ENCODE measurements around the gene PCDHGB4.
A peak's percentile ranks its signal among the peaks of the same experiment; 100 is the strongest.
"Not testable (repeated sequence)": the region's sequence is repeated elsewhere in the genome, so short reads cannot be mapped to it uniquely, and the experiment has no call there.

The PCDHGB4 gene

DNA sequence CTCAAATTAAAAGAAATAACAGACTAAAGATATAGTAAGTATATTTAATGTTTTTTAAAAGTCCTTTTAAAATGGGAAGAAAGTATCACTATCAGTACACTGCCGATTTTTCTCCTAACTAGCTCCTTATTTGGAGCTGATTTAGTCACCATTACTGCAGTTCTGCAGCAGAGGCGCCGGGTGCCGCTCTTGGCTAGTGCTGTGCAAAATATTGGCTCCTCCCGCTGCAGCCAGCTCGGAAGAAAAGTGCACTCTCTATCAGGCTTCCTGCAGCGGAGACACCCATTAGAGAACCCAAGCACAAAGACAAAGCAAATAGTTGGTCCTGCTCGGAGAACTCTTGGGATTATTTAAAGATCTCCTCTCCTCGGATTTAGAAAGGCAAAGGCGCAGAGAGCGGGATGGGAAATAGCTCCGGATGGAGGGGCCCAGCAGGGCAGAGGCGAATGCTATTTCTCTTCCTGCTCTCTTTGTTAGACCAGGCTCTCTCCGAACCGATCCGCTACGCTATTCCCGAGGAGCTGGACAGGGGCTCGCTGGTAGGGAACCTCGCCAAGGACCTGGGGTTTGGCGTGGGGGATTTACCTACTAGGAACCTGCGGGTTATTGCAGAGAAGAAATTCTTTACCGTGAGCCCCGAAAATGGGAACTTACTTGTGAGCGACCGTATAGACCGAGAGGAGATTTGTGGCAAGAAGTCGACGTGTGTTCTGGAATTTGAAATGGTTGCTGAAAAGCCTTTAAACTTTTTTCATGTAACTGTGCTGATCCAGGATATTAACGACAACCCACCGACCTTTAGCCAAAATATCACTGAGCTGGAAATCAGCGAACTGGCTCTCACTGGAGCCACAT lies 17.3 kb upstream of the PCDHGB4 start, which contains the start of gene PCDHGB3:
TSS of gene PCDHGB3 (plus strand) at position 249 of the 855 bp plus-strand sequence. CDS start at position 402, 153 bp downstream.
- peak; percentile 77 for DNase-seq (ENCODE audit: low read depth)
- TF ChIP-seq, protein P1, sequence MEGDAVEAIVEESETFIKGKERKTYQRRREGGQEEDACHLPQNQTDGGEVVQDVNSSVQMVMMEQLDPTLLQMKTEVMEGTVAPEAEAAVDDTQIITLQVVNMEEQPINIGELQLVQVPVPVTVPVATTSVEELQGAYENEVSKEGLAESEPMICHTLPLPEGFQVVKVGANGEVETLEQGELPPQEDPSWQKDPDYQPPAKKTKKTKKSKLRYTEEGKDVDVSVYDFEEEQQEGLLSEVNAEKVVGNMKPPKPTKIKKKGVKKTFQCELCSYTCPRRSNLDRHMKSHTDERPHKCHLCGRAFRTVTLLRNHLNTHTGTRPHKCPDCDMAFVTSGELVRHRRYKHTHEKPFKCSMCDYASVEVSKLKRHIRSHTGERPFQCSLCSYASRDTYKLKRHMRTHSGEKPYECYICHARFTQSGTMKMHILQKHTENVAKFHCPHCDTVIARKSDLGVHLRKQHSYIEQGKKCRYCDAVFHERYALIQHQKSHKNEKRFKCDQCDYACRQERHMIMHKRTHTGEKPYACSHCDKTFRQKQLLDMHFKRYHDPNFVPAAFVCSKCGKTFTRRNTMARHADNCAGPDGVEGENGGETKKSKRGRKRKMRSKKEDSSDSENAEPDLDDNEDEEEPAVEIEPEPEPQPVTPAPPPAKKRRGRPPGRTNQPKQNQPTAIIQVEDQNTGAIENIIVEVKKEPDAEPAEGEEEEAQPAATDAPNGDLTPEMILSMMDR (IDR thresholded peaks at IDR 0.05; ENCODE audit: low read length, missing control alignments) = peak; percentile 55
- H3K4me3 ChIP-seq (replicated peaks; ENCODE audit: low read depth, low read length) = peak within 1 kb of the TSS; percentile 48

GRCh38 chr5:141371572-141372475 lies 15.7 kb upstream of the PCDHGB4 start:
- DNase-seq (ENCODE audit: low read depth) = no peak
- no peak overlapping the region for H3K4me3 ChIP-seq (replicated peaks; ENCODE audit: low read depth, low read length)
- TF ChIP-seq, protein P1 (IDR thresholded peaks at IDR 0.05; ENCODE audit: low read length, missing control alignments) = no peak

GRCh38 chr5:141373673-141374317 lies 13.7 kb upstream of the PCDHGB4 start, which contains the start of gene PCDHGA6:
TSS of gene PCDHGA6 (plus strand) at chr5:141373891. CDS start at chr5:141374084, 193 bp downstream.
- H3K4me3 ChIP-seq (replicated peaks; ENCODE audit: low read depth, low read length) = peak within 1 kb of the TSS; percentile 57
- peak; percentile 73 for DNase-seq (ENCODE audit: low read depth)
- TF ChIP-seq, protein P1 (IDR thresholded peaks at IDR 0.05; ENCODE audit: low read length, missing control alignments) = peak; percentile 66

- peak overlapping the region; percentile 57 for H3K4me3 ChIP-seq (replicated peaks; ENCODE audit: low read depth, low read length)
- no peak for DNase-seq (ENCODE audit: low read depth)
- TF ChIP-seq, protein P1 (IDR thresholded peaks at IDR 0.05; ENCODE audit: low read length, missing control alignments) = no peak
Measured at GRCh38 chr5:141374627-141375026, 12.9 kb upstream of the PCDHGB4 start.

GRCh38 chr5:141375444-141376155 lies 11.9 kb upstream of the PCDHGB4 start:
- H3K4me3 ChIP-seq (replicated peaks; ENCODE audit: low read depth, low read length); DNase-seq (ENCODE audit: low read depth): not testable (repeated sequence)

DNA sequence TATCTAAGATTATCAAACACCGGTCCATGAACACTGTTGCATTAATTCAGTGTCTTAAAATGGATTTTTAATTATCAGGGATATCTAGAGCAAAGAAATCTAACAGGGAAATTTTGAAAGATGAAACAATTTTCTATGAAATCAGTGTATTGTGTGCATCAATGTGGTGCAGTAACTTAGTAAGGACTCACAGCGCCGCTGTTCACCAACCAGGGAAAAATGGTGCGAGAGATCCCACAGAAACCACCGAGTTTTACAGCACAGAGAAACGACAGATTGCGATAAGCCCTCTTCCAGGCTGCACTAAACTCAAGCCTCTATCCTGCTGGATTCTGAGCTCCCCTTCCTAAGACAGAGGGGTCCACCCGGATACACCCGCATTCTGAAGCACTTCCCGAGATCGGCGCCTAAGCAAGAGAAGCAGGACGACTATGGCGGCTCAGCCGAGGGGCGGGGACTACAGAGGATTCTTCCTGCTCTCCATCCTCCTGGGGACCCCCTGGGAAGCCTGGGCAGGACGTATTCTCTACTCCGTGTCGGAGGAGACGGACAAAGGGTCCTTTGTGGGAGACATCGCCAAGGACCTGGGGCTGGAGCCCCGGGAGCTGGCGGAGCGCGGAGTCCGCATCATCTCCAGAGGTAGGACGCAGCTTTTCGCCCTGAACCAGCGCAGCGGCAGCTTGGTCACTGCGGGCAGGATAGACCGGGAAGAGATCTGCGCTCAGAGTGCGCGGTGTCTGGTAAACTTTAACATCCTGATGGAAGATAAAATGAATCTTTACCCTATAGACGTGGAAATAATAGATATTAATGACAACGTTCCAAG lies 4.8 kb upstream of the PCDHGB4 start, which contains the start of gene PCDHGA7:
TSS of gene PCDHGA7 (plus strand) at position 274 of the 826 bp plus-strand sequence. CDS start at position 432, 158 bp downstream.
- TF ChIP-seq, protein P1 (IDR thresholded peaks at IDR 0.05; ENCODE audit: low read length, missing control alignments) = peak; percentile 64
- H3K4me3 ChIP-seq (replicated peaks; ENCODE audit: low read depth, low read length) = peak within 1 kb of the TSS; percentile 57
- peak; percentile 70 for DNase-seq (ENCODE audit: low read depth)

Data from fibroblast of pulmonary artery (primary cell).